T-helper 22 cell (primary cell): ENCODE data around the gene VPS50.
A peak's percentile ranks its signal among the peaks of the same experiment; 100 is the strongest.

Source experiments
- DNase-seq: peaks from one replicate; pipeline ENCODE4 v3.0.0-alpha.2; 2020; ENCODE audit warnings: low read depth

VPS50 gene, protein sequence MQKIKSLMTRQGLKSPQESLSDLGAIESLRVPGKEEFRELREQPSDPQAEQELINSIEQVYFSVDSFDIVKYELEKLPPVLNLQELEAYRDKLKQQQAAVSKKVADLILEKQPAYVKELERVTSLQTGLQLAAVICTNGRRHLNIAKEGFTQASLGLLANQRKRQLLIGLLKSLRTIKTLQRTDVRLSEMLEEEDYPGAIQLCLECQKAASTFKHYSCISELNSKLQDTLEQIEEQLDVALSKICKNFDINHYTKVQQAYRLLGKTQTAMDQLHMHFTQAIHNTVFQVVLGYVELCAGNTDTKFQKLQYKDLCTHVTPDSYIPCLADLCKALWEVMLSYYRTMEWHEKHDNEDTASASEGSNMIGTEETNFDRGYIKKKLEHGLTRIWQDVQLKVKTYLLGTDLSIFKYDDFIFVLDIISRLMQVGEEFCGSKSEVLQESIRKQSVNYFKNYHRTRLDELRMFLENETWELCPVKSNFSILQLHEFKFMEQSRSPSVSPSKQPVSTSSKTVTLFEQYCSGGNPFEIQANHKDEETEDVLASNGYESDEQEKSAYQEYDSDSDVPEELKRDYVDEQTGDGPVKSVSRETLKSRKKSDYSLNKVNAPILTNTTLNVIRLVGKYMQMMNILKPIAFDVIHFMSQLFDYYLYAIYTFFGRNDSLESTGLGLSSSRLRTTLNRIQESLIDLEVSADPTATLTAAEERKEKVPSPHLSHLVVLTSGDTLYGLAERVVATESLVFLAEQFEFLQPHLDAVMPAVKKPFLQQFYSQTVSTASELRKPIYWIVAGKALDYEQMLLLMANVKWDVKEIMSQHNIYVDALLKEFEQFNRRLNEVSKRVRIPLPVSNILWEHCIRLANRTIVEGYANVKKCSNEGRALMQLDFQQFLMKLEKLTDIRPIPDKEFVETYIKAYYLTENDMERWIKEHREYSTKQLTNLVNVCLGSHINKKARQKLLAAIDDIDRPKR

DNA sequence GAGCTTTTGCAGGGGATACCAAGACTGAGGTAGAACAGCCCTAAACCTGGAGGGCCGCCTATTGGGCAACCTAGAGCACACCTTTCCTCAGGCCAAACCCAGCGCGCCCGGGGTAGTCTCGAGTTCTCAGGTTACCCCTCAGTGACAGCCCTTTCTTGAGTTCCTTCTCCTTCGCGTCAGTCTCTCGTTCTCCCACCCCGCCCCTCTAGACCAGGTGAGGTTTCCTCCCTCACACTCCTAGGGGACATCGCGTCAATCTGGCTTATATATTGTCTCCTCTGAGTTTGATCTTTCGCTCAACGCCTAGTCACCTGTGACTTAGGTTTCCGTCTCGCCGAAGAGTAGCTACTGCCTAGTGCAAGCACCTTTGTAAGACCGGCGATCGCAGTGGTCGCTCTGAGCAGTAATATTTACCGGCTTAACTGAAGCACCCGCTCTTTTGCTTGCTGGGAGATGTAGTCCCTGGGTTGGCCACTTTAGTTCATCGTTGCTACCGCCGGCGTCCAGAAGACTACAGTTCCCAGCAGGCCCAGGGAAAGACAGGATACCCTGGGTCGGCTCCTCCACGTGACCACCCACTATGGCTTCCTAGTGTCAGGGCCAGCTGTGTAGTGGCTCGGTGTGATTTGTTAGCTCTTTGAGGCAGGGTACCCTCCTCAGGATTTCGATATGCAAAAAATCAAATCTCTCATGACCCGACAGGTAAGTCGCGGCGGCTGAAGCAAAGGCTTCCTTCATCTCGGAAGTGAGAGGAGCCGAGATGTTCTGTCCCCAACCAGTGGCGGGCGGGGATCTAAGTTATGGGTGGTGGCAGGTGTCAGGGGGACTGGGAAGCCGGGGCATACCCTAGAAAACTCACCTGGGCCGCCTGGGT lies at the start of gene VPS50:
VPS50 (plus strand) TSS at position 568 of the 874 bp plus-strand sequence; CDS start at position 670, 102 bp downstream.
- peak; percentile 91 for DNase-seq

DNA sequence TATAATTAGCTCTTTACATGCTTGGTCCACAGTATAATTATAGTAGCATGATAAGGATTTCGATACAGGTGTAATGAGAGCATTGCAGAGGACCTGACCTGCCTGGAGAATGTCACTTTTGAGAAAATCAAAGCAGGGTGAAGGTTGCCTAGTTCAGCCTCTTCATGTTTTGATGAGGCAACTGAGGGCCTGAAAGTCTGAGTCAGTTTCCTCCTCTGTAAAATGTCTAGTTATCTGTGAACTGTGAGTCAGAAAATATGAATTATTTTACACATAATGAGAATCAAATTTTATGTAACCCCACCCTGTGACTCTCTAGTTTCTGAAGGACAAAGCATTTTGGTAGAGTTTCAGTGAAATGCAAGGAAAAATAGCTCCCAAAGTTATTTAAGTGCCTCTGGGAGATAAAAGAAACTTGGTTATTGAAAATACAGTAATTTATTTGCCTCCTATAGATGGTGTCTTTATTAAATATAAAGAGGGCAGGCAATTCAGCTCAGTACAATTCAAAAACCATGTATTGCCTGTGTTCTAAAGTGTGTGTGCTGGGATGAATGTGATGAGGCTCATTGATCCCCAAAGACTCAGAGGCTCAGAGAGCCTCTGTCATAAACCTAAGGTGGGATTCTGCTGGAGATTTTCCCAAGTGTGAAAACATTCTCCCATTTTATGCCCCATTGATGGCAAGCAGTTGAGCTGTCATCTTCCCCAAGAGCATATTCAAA lies 46.7 kb upstream of the VPS50 start:
- no peak for DNase-seq

DNA sequence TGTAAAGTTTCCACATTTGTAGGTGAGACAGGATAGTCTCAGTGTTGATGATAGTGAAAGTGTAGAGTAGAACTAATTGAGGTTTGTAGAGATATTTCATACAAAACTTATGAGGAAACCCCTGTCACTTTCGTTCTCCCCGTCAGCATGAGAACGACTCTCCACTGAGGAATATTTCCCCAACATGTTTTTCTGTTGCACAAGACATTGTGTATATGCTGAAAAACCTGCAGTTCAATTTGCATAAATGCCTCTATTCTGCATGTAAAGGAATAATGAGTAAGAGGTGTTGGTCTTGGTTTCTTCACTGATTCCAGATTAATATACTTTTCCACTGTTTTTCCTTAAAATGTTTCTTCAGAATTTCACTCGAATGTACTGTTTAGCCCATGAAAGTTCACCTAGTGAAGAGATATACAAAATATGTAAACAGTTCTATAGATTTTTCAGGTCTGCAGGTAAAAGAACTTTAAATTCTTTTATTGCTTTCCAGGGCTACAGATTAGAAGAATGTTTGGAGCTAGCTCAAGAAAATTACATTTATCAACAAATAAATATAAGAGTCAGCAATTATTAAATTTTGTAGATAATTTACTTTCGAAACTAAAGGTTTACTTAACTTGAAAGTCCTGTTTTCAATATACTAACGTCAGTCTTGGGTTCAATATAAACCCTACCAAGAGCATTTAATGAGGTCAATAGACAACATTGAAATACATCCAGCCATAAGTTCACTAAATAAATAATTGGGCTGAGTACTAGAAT lies 43.1 kb upstream of the VPS50 start:
- no peak for DNase-seq

DNA sequence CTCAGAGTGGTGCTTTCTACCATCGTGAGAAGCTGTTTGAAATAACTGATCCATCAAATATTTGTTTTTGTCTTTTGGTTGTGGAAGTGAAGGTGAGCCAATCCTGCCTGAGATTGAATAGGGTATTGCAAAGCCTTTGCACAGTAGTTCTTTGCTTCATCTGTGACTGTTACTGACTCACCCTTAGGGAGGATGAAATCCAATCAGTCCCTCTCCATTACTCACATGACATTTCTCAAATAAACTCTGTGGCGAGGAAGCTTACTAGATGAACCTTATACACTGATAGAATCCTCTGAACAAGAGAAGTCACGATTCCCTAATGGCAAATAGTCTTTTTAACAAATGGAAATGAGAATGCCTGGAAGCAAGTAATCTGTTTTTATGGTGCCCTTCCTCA lies 37.8 kb upstream of the VPS50 start:
- no peak for DNase-seq

DNA sequence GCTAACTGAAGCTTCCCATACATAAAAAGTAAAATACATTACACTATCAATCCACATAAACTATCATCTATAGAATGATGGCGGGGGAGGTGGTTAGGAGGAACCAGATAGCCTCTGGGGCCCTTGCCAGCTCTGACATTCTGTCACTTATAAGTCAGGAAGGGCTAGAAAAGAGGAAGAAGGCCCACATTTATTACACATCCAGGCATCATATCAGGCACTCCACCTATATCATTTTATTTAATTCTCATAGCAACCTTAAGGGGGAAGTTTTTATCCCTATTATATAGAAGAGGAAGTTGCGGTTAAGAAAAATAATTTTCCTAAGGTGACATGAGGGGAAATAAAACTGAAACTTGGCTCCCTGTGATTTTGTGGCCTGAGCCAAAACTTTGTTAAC lies 35.8 kb upstream of the VPS50 start:
- DNase-seq = no peak

DNA sequence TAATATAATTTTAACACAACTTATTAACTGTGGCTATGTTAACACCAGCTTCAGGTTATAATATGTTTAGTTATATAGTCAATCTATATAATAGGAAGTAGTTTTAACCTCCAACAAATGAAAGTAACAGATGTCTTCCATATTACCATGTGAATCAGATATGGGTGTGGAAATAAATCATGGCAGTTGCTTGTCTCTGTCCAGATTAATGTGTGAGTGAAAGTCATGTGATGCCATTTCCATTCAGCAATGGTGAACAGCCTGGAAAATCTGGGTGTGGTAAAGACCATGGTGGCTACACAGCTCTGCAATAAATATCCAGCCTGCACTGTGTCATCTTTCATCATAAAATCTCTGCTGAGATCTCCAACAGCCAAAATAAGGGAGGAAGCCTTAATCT lies 33.7 kb upstream of the VPS50 start:
- DNase-seq = no peak

DNA sequence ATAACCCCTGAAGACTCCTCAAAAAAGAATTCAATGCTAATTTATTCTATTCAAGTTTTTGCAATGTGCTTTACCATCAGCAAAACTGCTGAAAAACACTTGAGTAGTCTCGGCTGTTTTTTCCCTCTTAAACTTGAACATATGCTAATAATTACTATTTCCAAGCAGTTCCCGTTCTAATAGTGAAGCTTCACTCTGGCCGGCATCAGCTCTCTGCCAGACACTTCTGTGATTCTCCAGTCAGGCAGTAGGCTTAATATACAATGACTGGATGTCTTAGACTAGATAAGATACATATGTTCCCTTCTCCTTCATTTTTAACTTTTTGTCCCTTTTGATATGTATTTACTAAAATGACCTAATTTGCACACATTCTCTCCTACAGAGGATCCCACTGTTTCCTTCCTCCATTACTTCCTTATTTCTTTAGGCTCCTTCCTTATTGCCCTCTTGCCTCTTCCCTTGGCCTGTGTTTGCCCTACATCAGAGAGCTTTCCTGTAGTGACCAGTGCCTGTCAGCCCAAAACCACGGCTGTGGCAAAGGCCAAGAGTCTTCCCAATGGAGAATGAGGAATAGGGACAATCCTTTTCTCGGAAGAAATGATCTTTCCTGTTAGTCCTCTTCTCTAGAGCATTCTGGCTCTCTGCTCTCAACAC lies 29.4 kb upstream of the VPS50 start:
- no peak for DNase-seq

DNA sequence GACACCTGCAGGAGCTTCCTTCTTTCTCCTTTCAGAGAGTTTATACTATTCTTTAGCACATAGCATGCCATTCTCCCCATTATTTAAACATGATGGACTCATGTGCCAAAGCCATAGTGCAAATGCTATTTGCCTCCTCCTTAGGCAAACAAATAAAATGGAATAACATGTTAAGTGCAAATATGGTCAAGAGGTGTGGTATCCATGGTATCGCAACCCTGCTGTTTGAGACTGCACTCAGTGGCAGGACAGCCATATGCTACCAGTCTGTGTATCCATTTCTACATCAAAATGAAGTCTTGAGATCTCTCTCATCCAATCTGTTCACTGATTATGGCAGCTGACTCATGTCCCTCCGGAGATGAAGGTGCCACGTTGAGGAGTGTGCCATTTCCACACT lies 28.7 kb upstream of the VPS50 start:
- DNase-seq = no peak

DNA sequence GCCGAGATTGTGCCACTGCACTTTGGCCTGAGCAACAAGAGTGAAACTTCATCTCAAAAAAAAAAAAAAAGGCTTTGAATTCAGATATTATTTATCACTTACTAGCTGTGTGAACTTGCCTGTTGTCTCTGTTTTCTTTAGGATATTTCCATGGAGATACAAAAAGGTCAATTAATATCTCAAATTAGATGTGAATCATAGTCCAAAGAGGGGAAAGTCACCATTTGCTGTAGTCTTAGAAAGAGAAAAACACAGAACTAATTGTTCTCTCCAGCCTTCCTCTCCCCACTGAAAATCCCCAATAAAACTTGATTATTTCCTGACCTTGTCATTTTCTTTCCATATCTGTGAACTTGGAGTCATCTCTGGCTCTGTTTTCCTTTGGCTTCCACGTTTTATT lies 27.1 kb upstream of the VPS50 start:
- DNase-seq = no peak

DNA sequence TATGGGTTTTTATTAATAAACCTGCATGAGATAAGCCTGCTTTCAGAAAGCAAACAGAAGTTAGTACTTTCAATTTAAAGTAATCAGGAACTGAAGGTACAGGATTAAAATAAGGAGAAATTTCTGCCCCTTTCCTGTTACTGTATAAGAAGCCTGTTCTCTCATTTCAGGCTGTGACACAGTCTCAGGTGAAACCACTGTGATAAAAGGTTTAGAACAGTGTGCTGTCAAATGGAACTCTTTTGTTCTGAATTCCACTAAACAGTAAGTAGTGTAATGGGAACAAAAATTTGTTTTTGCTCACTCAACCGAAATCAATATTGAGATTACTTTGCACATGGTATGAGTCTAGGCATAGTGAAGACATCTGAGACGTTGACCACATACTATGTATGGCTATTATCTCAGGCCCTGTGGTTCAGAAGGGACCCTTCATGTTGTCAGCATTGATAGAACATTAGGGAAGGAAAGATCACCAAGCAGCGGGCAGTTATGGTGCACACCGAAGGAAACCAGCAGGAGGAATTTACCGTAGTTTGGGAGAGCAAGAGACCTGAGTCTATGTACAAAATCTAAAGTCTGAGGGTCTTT lies 20.8 kb upstream of the VPS50 start:
- no peak for DNase-seq

DNA sequence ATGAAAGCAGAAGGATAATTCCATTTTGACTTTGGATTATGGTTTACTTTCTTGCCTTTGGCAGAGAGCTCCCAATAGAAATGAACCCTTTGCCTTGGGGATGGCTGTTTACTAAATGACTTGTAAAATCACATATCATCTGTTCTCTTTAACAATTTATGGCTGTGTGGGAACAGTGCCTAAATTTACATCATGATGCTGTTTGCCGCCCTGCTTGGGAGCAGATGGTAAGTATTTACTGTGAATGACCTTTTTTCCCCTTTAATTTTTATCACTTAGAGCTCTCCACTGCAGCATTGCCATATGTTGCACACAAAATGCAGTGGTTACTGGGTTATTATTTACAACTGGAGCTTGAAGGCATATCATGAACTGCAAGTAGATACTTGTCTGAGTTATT lies 19.3 kb upstream of the VPS50 start:
- DNase-seq = no peak

DNA sequence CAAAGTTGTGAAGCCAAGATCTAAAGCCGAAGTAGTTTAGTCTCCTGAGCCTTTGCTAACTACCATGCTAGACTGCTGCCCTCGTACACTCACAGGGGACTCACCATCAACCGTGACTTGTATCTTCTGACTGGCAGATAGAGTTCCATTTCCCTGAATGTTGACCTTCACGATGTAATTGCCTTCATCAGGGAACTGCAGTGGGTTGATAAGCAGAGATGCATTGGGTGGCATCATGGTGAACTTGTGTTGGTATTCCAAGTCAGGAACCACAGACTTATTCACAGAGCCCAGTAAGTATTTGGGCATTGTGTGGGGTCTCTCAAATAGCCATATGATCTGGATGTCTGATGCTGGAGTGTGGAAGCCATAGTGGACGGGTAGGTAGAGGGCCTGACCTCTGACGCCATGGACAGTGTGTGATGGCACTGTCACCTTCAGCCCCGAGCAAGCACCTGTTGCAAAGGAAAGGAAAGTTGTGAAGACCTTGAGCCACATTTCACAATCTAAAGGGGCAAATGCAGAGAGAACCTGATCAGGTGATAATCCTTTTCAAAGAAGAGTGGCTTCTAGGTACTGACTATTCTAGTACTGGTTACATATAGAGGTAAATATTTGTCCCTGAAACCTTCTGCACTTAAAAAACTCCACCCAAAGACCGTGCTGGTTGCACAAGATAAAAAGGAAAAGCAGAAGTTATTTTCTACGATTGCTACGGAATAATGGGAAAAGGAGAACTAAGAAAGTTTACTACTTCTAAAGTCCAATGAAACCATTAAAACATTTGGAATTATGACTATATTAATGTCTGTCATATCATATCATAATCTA lies 13.0 kb upstream of the VPS50 start:
- DNase-seq = no peak

DNA sequence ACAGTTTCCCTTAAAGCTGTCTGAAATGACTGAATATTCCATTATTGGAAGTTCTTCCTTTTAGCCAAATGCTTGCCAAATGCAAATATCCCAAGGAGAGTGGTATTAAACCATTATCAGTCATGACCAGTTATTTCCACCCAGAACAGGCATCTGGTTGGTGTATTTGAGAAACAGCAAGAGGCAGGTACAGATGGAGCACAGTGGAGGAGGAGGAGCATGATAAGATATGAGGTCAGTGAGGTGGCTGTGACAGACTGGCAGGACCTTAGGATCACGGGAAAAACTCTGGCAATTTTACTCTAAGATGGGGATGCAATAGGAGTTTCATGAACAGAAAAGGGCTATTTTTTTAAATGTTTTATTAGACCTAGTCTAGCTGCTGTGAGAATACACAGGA lies 12.3 kb upstream of the VPS50 start:
- no peak for DNase-seq

DNA sequence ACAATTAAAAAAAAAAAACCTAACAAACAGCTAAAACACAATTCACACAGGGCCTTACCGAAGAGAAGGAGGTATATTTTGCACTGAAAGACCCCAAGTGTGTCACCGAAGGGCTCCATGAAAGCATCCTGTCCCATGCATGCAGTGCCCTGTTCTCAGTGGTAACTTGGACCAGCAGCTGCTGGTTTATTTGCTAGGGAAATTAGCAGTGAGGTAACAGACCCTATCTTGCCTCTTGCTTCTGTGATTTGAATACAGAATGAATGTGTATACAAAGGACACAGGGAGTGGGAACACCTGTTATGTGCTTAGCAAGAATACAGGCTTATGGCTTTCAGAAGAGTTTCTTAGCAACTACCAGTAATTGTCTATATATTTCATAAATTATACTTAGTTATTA lies 5.9 kb upstream of the VPS50 start, which contains the start of gene HEPACAM2:
HEPACAM2 (minus strand) TSS at position 160 of the 400 bp plus-strand sequence.
- no peak for DNase-seq

DNA sequence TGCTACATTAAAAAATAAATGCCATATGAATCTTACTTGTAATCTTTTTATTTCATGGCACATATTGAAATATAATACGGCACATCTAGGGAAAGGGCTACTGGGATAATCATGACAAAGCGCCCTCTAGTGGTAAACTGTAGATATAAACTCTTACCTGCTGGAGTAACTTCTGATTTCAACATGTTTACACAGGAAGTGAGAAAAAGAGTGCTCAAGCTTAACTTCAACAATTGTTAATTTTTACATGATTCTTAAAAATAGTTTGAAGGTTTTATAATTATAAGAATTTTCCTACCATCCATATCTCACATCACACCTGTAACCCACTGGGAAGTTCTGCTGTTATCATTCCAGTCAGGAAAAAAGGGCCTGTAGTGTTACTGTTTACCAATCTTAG lies 3.9 kb upstream of the VPS50 start:
- no peak for DNase-seq

DNA sequence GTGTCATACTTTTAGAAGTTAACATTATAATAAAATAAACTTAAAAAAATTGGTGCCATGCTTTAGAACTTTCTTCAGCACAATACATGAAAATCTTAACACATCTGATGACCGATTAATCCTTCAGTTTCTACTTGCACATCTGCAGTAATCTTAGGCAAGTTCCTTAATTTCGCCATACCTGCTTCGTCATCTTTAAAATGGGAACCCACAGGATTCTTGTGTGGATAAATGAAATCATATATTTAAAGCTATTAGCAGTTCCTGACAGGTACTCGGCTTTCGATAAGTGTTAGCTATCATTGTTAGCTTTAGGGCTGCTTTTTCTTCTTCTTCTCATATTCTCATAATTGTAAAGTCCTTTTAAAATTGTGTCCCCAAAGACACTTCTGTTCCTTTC lies 907 bp upstream of the VPS50 start:
- DNase-seq = no peak

DNA sequence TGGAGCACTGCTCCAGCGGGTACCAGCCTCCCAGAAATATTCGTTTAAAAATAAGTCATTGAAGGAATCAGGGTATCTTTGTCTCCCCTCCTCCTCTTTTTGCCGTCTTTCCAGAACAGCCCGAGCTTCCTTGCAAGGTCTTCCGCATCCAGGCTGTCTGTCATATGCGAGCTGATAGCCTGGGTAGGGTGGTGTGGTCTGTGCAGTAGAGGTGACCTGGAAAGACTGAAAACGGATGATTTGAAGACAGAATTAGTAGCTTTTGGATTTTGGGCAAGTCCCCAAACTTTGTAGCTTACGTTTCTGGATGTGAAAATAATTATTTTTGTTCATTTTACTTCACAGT lies 480 bp downstream of the VPS50 start:
- DNase-seq = no peak

DNA sequence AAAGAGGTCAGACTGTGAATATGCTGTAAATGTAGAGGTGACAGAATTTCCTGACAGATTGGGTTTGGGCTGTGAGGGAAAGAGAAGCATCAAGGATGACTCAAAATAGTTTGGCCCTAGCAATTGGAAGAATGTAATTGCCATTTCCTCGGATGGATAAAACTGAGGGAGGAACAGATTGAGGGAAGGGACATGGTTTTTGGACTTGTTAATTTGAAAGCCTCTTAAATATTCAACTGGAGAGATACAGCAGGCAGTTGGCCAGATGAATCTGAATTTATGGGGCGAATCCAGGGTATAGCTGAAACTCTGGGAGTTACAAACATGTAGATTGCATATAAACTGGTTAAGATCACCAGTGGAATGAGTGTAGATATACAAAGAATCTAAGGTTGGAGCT lies 3.4 kb downstream of the VPS50 start:
- DNase-seq = no peak

DNA sequence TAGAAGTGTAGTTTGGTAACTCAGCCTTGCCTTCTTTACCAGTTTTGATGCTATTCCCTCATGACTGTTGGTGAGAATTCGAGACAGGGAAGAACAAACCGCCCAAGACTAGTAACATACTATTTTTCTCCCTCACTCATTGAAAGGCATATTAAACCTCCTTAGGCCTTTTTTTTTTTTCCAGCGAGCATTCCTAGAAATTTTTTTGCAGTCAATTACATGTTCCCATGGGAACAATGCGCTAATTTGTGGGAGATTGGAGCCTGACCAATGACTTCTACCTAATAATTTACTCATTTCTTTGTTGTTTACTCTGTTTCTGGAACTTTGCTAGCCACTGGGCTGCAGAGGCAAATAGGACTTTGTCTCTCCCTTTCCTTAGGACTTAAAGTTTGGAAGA lies 6.0 kb downstream of the VPS50 start:
- no peak for DNase-seq
